ENCODE data around the gene CST8.

- TF ChIP-seq CTCF (IDR thresholded peaks at IDR 0.05) (no peak), POLR2AphosphoS5 (IDR thresholded peaks at IDR 0.05) (no peak), POLR2A (IDR thresholded peaks at IDR 0.05) (no peak)
These were observed 42.2 kb downstream of the CST8 start for GRCh38 chr20:23533161-23533560.
